Activated B cell treated with CpG ODN at 0.5 μM for 24 hours (primary cell): ENCODE measurements around the gene IGSF8. TPM values are rescaled to one million over a fixed set of nuclear protein-coding genes. Genes with fewer than 3 reads are reported as not detected.

Experiments
- ATAC-seq: fragments of 200-7000 bp; cut with Tn5 transposase; one replicate; pipeline ENCODE4 v1.10.0; 2021; ENCODE audit warnings: low read depth, mild to moderate bottlenecking, moderate library complexity
- CTCF ChIA-PET: fragments of 350-600 bp; sonication (Branson Sonifier 250); formaldehyde crosslinking; loops from one replicate; lab custom pipeline; 2021; ENCODE audit warnings: antibody characterized with exemption; lab: Charles Lee
- POLR2A ChIA-PET: fragments of 350-600 bp; sonication (Branson Sonifier 250); formaldehyde crosslinking; loops from one replicate; lab custom pipeline; 2021; ENCODE audit warnings: antibody characterized with exemption; lab: Charles Lee
- DNase-seq: peaks from one replicate; pipeline ENCODE4 v3.0.0; 2022
- H3K27ac Mint-ChIP-seq: one replicate; pipeline ENCODE4 v1.8.0; 2020; ENCODE audit warnings: mixed read lengths
- H3K27me3 Mint-ChIP-seq: one replicate; pipeline ENCODE4 v1.8.0; 2021; ENCODE audit warnings: mixed read lengths
- H3K36me3 Mint-ChIP-seq: one replicate; pipeline ENCODE4 v1.8.0; 2021; ENCODE audit warnings: low read depth, mixed read lengths
- H3K4me1 Mint-ChIP-seq: one replicate; pipeline ENCODE4 v1.8.0; 2021; ENCODE audit warnings: mixed read lengths
- H3K4me3 Mint-ChIP-seq: one replicate; pipeline ENCODE4 v1.8.0; 2020; ENCODE audit warnings: mild to moderate bottlenecking, mixed read lengths
- H3K9me3 Mint-ChIP-seq: one replicate; pipeline ENCODE4 v1.8.0; 2020; ENCODE audit warnings: mixed read lengths
- CTCF ChIP-seq: fragments of 200-600 bp; IDR thresholded peaks from one replicate; pipeline ENCODE4 v1.8.0; 2022; ENCODE audit warnings: antibody characterized with exemption, mild to moderate bottlenecking
- intact Hi-C: fragments of 100-400 bp; cut with micrococcal nuclease; formaldehyde crosslinking; loops from one replicate; pipeline ENCODE4 v1.15.1; 2024
- total RNA-seq: library from RNA; stranded (reverse); gene quantifications from 2 replicates; pipeline ENCODE4 v1.2.3, GENCODE V29; 2022

The IGSF8 gene
- total RNA-seq, 1 donor from 2014 or later = 27.9 TPM

- ChIA-PET POLR2A (interaction anchor here (1.2 kb wide), 2 partner anchors 15 to 35 kb away, joined by 3 read pairs; partner anchors contain the start of gene PIGM), CTCF (interaction anchor here (1.0 to 5.0 kb wide), 8 partner anchors 10 to 329 kb away, joined by 3 to 81 read pairs (median 10); partner anchors contain the start of genes KCNJ10, KCNJ9 and PIGM)
- DNase-seq (no peak), ATAC-seq (peak; percentile 49)
- H3K4me1 Mint-ChIP-seq = peaks cover 12% of the 10 kb centered on the region
- peaks cover 29% of the 10 kb centered on the region for H3K27me3 Mint-ChIP-seq
- TF ChIP-seq CTCF = no peak
- intact Hi-C loops = loop anchor here (2.0 kb wide), 1 partner anchor 205 kb away; no protein-coding TSS in a partner anchor
- H3K36me3 Mint-ChIP-seq = no peaks in the 10 kb centered on the region
- H3K27ac Mint-ChIP-seq = no peak overlapping the region
- no peaks in the 10 kb centered on the region for H3K9me3 Mint-ChIP-seq
- peak overlapping the region; percentile 72 for H3K4me3 Mint-ChIP-seq
Observed at GRCh38 chr1:160047111-160047991, 51.1 kb downstream of the IGSF8 start.

DNA sequence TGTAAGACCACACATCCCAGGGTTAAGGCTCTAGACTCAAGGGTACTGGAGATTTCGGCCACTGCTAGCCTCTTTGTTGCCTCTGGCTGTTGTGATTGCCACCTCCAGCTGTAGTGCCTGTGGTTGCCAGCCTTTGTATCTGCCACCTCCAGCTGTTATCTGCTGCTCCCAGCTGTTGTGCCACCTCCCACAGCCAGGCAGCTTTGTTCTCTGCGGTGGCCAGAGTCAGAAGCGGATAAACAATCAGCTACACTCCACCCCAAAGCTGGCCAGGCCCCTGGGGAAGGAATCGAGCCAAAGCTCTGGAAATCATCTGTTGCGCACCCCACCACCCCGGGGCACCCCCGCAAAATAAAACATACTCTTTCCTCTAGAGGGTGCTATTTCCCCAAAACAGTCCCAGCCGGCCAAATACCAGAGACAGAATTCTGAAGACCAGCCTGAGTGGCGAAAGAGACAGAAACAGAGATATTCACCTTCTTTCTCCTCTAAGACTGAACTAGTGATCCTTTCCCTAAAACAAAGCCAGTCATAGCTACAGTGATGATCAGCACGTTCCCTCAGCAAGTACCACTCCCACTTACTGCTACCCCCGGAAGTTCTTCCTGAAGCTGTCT is 51.8 kb downstream of the IGSF8 start:
- Mint-ChIP-seq H3K27ac (peak overlapping the region; percentile 6), H3K36me3 (no peaks in the 10 kb centered on the region), H3K9me3 (no peaks in the 10 kb centered on the region), H3K27me3 (peaks cover 26% of the 10 kb centered on the region), H3K4me3 (peak overlapping the region; percentile 72), H3K4me1 (peaks cover 12% of the 10 kb centered on the region)
- DNase-seq (no peak), ATAC-seq (peak; percentile 79)
- TF ChIP-seq CTCF = no peak
- POLR2A ChIA-PET = interaction anchor here (1.2 kb wide), 2 partner anchors 14 to 35 kb away, joined by 3 read pairs; partner anchors contain the start of gene PIGM
- intact Hi-C loops = loop anchor here (1.0 to 2.0 kb wide), 2 partner anchors 38 to 206 kb away; no protein-coding TSS in a partner anchor
- CTCF ChIA-PET = interaction anchor here (0.7 to 5.0 kb wide), 15 partner anchors 8 to 330 kb away, joined by 3 to 81 read pairs (median 5); partner anchors contain the start of genes KCNJ10, KCNJ9 and PIGM

- Mint-ChIP-seq H3K27ac (no peak overlapping the region), H3K36me3 (no peaks in the 10 kb centered on the region), H3K4me1 (peaks cover 12% of the 10 kb centered on the region), H3K9me3 (no peaks in the 10 kb centered on the region), H3K27me3 (peaks cover 21% of the 10 kb centered on the region), H3K4me3 (no peak overlapping the region)
- TF ChIP-seq CTCF = no peak
- CTCF ChIA-PET = interaction anchor here (0.9 to 5.0 kb wide), 14 partner anchors 8 to 331 kb away, joined by 3 to 81 read pairs (median 6); partner anchors contain the start of genes KCNJ10, KCNJ9 and PIGM
- DNase-seq = no peak
- POLR2A ChIA-PET = interaction anchor here (1.2 kb wide), 1 partner anchor 13 kb away, joined by 3 read pairs; the partner anchor contains the start of gene PIGM
- ATAC-seq = no peak
- intact Hi-C loops = loop anchor here (1.0 to 2.0 kb wide), 2 partner anchors 39 to 207 kb away; no protein-coding TSS in a partner anchor
Observed at GRCh38 chr1:160045653-160046052, 52.8 kb downstream of the IGSF8 start.

DNA sequence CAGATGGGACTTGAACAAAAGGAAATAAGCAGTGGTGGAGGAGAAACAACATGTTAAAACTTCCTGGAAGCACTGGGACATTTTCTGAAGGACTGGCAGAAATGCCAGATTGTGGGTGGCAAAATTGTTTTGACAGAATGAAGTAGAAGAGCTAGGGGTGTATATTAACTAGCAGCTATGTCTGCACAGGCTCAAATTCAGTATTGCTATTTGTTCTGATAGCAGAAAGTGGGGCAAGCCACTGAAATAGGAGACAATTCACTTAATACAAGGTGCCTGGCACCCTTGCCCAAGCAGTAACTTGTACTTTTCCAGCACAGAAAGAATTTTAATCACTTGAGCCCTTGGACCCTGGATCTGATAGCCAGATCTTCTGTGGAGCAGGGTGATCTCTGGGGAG is 54.9 kb downstream of the IGSF8 start:
- Mint-ChIP-seq H3K4me3 (no peak overlapping the region), H3K4me1 (peaks cover 12% of the 10 kb centered on the region), H3K27ac (no peak overlapping the region), H3K36me3 (no peaks in the 10 kb centered on the region), H3K9me3 (no peaks in the 10 kb centered on the region), H3K27me3 (peaks cover 16% of the 10 kb centered on the region)
- DNase-seq = no peak
- ATAC-seq = no peak
- ChIA-PET POLR2A (no interaction called here), CTCF (no interaction called here)
- intact Hi-C loops = no loop called here
- TF ChIP-seq CTCF = no peak

Other genes starting within 250 kb of the IGSF8 start
- gene VSIG8, start 236.0 kb downstream of the IGSF8 start, total RNA-seq = not detected in 2 replicates
- gene CFAP45, start 198.5 kb downstream of the IGSF8 start, total RNA-seq = 1.2 and 1.8 TPM in 2 replicates
- gene TAGLN2, start 173.1 kb downstream of the IGSF8 start, total RNA-seq = 327 and 364 TPM in 2 replicates
- not detected in 2 replicates for gene IGSF9, start 153.0 kb downstream of the IGSF8 start, total RNA-seq
- gene SLAMF9, start 144.4 kb downstream of the IGSF8 start, total RNA-seq = not detected in 2 replicates
- gene PIGM, start 66.6 kb downstream of the IGSF8 start, total RNA-seq = 4.5 and 5.3 TPM in 2 replicates
- not detected in 2 replicates for gene KCNJ10, start 28.5 kb downstream of the IGSF8 start, total RNA-seq
- gene KCNJ9, start 17.1 kb downstream of the IGSF8 start, total RNA-seq = not detected in 2 replicates
- gene ATP1A2, start 17.1 kb upstream of the IGSF8 start, total RNA-seq = not detected in 2 replicates
- not detected in 2 replicates for gene ATP1A4, start 53.0 kb upstream of the IGSF8 start, total RNA-seq
- not detected in 2 replicates for gene CASQ1, start 92.0 kb upstream of the IGSF8 start, total RNA-seq
- 107 and 111 TPM in 2 replicates for gene PEA15, start 106.8 kb upstream of the IGSF8 start, total RNA-seq
- gene DCAF8, start 163.9 kb upstream of the IGSF8 start, total RNA-seq = 155 and 172 TPM in 2 replicates
- 43.7 and 50.3 TPM in 2 replicates for gene PEX19, start 186.5 kb upstream of the IGSF8 start, total RNA-seq
- gene COPA, start 244.6 kb upstream of the IGSF8 start, total RNA-seq = 161 and 174 TPM in 2 replicates
- 108 and 118 TPM in 2 replicates for gene NCSTN, start 244.8 kb upstream of the IGSF8 start, total RNA-seq